UCSD-AML1 (cell line): ENCODE data around the gene TAL1.

ENCODE experiments used
- DNase-seq: peaks from one replicate; lab custom pipeline; 2025; ENCODE audit not compliant: unreplicated experiment; lab: John Stamatoyannopoulos, UW

The TAL1 gene

DNA sequence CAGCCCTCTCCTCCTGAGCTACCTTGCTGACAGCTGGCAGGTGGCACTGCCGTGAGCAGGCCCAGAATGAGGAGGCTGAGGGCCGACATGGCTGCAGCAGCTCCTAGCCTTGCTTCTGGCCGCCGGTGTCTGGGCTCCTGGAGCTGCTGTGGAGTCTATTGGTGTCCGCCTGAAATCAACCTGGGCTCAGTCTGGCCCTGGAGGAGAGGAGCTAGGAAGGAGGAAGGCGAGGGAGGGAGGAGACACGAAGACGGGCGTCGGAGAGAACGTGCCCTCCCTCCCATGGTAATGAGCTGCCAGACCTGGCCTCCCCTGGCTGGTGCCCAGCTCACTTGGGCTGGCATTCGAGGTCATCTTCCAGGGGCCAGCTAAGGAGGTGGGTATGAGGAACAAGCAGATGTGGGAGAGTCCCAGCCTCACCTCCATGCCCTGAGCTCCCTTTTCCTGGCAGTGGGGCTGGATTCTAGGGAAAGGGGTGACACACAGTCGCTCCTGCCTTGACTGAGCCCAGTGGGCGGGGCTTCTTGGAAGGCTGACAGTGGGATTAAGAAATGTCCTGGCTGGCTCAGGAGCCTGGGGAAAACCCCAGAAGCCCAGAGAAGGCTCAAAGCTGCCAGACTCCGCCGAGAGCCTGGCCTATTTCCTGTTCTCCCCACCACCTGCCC, 42.0 kb downstream of the TAL1 start, which contains the start of gene PDZK1IP1:
Gene PDZK1IP1 (minus strand): TSS at position 193 of the 665 bp plus-strand sequence. CDS start 104 bp downstream, at position 89.
- no peak for DNase-seq

GRCh38 chr1:47188791-47189785, 42.9 kb downstream of the TAL1 start:
- no peak for DNase-seq

DNA sequence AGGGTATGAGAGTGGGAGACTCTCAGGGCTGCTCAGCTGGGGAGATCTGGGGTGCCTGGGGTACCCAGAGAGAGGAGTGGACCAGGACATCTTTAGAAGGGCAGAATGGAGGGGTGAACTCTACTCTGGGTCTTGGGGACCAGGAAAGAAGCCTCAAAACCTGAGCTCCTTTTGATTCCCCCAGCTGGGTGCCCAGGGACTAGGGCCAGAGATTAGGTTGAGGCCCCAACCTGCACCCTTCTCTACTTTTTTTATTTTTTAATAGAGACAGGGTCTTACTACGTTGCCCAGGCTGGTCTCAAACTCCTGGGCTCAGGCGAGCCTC, 44.1 kb downstream of the TAL1 start:
- DNase-seq: no peak

DNA sequence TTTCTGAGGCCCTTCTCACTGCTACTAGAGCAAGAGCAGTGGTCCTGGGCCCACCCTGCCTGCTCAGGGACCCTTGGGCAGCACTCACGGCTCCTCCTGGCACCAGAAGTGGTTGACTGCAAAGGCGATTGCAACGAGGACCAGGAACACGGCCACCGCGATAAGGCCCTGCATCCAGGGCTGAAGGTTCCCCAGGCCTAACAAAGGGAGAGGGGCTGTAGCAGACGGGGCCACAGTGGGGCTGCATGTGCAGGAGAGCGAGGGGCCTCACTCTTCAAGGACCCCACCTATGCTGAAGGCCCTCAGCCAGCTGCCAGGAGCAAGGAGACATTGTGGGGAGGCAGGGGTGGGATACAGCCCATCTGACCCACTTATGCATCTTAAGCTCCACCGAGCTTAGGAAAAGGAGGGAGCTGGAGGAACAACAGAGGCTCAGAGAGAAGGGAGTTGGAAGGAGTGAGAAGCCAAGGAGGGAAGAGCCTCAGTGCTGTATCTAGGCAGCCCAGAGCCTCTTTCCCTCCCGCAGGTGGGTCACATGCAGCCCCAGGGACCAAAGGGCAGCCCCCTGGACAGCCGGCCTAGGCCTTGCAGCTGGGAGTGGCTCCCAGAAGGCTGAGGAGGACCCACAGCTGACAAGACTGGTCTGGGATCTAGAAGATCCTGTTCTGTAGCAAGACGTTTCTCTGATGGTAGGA, 44.6 kb downstream of the TAL1 start:
- no peak for DNase-seq

DNA sequence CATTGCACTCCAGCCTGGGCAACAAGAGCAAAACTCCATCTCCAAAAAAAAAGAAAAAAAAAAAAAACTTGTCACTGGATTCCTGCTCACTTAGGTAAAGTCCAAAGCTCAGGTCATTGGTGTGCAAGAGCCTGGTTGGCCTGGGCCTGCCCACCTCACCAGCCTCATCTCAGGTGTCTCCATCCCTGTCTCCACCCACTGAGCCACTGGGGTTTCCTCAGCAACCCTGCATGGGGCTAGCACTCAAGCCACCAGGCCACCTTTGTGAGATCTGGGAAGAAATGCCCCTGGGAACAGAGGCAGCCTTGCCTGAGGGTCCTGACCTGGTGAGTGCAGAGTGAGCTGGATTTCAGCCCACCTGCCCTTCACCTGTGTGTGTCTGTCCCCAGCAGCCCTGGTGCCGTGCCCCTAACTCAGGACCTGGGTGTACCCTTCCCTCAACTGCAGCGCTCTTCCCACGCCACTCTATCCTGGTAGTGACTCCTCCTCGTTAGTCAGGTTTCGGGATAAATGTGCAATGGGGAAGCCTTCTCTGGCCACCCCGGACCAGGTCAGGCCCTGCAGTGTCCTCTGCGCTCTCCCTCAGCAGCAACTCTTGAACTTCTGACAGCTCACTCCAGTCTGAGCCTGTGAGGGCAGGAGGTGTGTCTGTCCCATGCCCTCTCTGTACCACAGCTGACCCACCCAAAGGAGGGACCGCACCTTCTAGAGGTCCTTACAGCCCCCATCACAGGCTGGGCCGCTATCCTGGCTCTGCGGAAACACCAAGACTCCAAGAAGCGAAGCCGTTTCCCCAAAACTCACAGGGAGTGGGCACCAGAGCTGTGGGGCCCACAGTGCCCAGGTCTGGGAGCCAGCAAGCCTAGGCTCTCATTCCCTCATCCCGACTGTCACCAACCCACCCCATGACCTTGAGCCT, 45.5 kb downstream of the TAL1 start:
- DNase-seq: no peak

GRCh38 chr1:47184822-47185677, 47.0 kb downstream of the TAL1 start:
- DNase-seq: no peak

GRCh38 chr1:47184090-47184821, 47.8 kb downstream of the TAL1 start:
- DNase-seq: no peak

GRCh38 chr1:47183308-47184089, 48.5 kb downstream of the TAL1 start:
- no peak for DNase-seq

DNA sequence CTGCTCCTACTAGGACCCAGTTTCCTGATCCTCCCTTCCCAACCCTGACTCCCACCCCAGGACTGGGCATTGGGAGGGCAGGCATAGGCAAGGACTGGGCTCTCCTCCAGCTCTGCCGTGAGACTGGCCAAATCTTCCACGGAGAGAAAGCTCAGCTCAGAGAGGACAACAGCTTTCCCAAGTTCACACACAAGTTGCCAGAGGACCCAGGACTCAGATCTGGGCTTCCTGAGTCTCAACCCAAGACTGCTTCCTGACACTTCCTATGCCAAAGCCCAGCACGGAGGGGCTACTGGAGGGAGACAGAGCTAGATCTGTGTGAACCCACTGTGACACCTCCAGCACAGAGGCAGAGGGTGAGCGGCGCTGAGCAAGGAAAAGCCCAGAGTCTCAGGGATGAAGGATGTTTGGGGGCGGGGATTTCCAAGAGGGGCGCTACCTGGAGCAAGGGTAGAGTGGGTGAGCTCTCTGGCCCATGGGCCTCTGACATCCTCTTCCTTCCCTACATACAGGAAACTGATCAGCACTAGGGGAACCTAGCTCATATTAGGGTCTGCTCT, 49.3 kb downstream of the TAL1 start:
- DNase-seq: no peak

GRCh38 chr1:47181955-47182675, 49.9 kb downstream of the TAL1 start:
- no peak for DNase-seq

DNA sequence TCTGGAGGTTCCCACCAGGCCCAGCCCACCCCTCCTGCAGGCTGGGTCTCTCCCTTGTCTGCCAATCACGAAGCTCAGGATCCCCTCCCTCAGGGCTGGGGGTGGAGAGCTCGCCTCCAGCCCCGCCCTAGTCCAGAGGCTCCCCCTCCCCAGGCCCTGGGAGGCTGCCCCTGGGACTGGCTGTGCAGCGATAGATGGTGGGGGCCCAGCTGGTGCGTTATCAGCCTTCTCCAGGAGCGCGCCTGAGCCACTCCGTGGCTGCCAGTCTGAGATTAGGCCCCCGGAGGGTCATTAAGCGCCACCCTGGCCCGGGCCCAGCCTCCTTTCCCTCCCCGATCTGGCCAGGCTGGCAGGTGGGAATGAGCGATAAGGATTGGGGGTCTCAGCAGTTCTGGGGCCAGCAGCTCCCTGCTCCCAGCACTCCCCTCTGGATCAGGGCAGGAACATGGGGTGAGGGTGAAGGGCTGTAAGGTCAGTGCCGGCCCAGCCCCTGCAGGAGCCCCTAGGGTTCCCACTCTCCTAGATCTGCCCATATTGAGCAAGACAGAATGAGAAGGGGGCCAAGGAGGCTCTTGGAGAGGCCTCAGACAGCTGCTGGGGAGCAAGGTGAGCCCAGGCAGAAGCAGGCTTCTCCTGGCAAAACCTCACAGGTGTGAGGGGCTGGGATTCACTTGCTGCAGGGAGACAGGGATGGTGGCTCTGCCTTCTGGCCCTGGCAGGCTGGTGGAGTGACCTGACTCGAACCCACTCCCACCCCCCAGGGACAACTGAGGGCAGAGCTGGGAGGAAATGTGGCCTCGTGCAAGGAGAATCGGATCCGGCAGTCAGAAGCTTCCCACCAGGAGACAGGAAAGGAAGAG, 50.7 kb downstream of the TAL1 start:
- DNase-seq: peak; percentile 71

DNA sequence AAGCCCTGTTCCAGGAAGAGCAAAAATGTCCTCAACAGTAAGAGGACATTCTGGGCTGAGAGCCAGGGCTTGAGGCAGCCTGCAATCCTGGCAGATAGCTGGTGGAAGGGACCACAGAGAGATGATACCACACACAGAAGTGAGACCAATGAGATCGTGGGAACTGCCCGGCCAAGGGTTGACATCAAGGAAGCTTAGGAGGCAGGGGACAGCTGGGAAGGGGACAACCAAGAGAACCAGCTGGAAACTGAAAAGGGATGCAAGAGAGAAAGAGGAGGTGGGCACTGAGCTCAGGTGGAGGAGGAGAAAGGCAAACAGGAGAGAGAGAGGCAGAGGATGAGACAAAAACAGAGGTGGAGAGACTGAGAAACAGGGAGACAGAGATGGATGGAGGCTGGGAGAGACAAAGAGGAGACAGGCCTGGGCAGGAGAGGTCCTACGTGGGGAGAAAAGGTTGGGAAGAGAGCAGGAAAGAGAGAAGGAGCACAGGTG, 51.4 kb downstream of the TAL1 start:
- no peak for DNase-seq

DNA sequence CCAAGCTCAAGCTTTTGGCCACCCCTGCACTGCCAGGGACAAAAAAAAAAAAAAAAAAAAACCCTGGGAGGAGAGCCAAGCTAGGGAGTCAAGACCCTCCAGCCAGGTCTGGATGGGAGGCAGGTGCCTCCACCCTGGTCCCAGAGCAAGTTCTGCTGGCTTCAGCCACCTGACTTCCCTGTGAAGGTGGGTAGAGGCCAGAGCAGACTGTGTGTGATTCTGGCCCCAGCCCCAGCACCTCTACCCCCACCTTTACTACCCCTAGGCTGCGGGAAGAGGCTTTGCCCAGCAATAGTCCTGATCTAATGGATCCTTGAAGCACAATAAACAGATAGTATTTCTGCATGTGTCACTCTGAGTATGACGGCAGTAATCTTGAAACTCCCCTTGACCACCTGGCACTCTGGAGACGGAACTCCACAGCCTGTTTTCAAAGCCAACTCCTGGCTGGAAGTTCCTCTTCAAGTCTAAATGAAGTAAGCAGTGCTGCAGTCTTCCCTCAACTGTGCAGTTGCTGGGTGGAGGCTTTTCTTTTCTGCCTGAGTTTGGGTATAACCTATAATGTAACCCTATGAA, 51.9 kb downstream of the TAL1 start:
- DNase-seq: no peak

- DNase-seq: peak; percentile 96
Measured at GRCh38 chr1:47179017-47179987, 52.7 kb downstream of the TAL1 start.

DNA sequence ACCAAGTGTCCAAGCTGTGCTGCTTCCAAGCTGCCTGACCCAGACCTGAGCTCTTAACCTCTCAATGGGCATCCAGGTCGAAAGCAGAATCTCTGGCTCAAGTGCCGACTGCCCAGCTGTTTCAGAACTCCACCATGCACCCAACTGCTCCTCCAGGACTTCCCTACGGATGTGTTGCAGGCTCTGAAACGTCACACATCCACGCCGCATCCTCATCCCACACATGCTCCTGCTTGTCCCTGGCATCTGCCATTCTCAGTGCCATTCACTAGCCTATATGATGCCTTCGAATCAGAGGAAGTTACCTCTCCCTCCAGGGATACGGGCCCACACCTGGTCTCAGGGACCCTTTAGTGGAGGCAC, 53.4 kb downstream of the TAL1 start:
- no peak for DNase-seq
